ENCODE measurements around the gene EFTUD2. TPM values are rescaled to one million over a fixed set of nuclear protein-coding genes. Genes with fewer than 3 reads are reported as not detected.

EFTUD2 gene
- total and polyA plus RNA-seq, 2 of the 8 experiments (the other 6 are each of a cell fraction or from before 2014, with no cell fraction given), result 118 to 195 TPM

DNA sequence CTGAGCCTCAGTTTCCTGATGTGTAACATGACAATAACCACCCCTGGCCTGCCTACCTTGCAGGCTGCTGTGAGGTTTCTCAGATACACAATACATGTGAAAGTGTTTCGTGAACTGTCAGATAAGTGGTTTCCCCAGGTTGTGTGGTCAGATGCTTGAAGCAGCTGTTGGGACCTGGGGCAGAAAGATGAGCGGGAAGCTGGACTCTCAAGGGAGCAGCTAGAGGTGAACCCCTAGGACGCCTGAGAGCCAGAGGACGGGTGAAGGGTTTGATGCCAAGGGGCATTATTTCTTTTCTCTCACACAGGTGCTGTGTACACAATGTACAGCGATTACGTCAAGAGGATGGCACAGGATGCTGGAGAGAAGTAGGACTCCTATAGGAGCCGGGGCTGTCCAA is 49.2 kb downstream of the EFTUD2 start:
- Histone ChIP-seq H2AK5ac (ENCODE audit: low read depth, low read length) (no peak overlapping the region), H2BK120ac (replicated peaks; ENCODE audit: low read depth, low read length) (no peak overlapping the region), H3K4ac (replicated peaks; ENCODE audit: insufficient read length, low read depth, low read length) (no peak overlapping the region), H2BK5ac (ENCODE audit: low read depth, low read length) (no peak overlapping the region), H3K4me1 (replicated peaks in 1 of 4; ENCODE audit: control insufficient read depth in 3 of 4, insufficient read depth in 4 of 4, low read length in 3 of 4) (peaks cover 0 to 6% (median 3%) of the 10 kb centered on the region in 4 experiments; a peak in 4 of 7 replicates), H3K27me3 (replicated peaks in 1 of 4; ENCODE audit: control insufficient read depth in 3 of 4, extremely low read depth in 1 of 4, insufficient read depth in 3 of 4, low read length in 3 of 4) (no peaks in the 10 kb centered on the region), H3K36me3 (ENCODE audit: control insufficient read depth in 2 of 4, insufficient read depth in 4 of 4, low read length in 3 of 4) (peaks cover 20 to 48% (median 41%) of the 10 kb centered on the region in 4 experiments), H4K91ac (replicated peaks; ENCODE audit: insufficient read length, low read length) (no peak overlapping the region), H3K79me1 (ENCODE audit: low read depth, low read length) (no peaks in the 10 kb centered on the region), H3K23me2 (ENCODE audit: low read depth, low read length) (no peaks in the 10 kb centered on the region), H2BK12ac (ENCODE audit: low read depth, low read length) (no peak overlapping the region), H3K27ac (ENCODE audit: low read depth, low read length) (no peak overlapping the region), H4K20me1 (replicated peaks in 1 of 2; ENCODE audit: control insufficient read depth in 1 of 2, insufficient read depth in 2 of 2, low read length in 2 of 2) (peaks cover 0 to 1% of the 10 kb centered on the region in 2 experiments), H3K4me2 (ENCODE audit: insufficient read depth in 1 of 2, low read depth in 2 of 2, low read length in 2 of 2) (no peak overlapping the region), H3K56ac (replicated peaks; ENCODE audit: insufficient read length, low read depth, low read length) (no peak overlapping the region), H3K79me2 (ENCODE audit: control insufficient read depth in 1 of 2, insufficient read depth in 2 of 2, low read length in 2 of 2) (no peaks in the 10 kb centered on the region), H3K9ac (replicated peaks in 1 of 4; ENCODE audit: extremely low read depth in 1 of 4, low read depth in 3 of 4, low read length in 3 of 4) (peak overlapping the region in 1 of 4 experiments; percentile 31; a peak in 2 of 7 replicates), H3K14ac (ENCODE audit: insufficient read length) (no peak overlapping the region), H3K18ac (ENCODE audit: extremely low read depth, low read length) (no peak overlapping the region), H2AFZ (ENCODE audit: low read length) (no peak overlapping the region), H3K9me3 (ENCODE audit: insufficient read depth in 2 of 2, low read depth in 1 of 2, low read length in 1 of 2) (no peaks in the 10 kb centered on the region), H2BK15ac (ENCODE audit: low read length) (no peak overlapping the region), H3K23ac (ENCODE audit: insufficient read length) (no peak overlapping the region), H3K4me3 (ENCODE audit: extremely low read depth in 1 of 4, insufficient read depth in 2 of 4, low read depth in 3 of 4, low read length in 4 of 4) (no peak overlapping the region), H2BK20ac (ENCODE audit: low read length) (no peak overlapping the region), H4K8ac (ENCODE audit: extremely low read depth, insufficient read depth, low read length) (no peak overlapping the region), H4K5ac (ENCODE audit: insufficient read length, low read depth, low read length) (no peak overlapping the region)
- TF ChIP-seq GABPA (IDR thresholded peaks at IDR 0.05; ENCODE audit: borderline replicate concordance, insufficient read depth, low read length), result no peak
- TF ChIP-seq E2F6 (IDR thresholded peaks at IDR 0.05), result no peak
- TF ChIP-seq POU5F1 (IDR thresholded peaks at IDR 0.05; ENCODE audit: low read depth, low read length), result no peak
- no peak for TF ChIP-seq CHD1 (IDR thresholded peaks at IDR 0.05; ENCODE audit: low read depth, low read length)
- no peak for TF ChIP-seq TEAD4 (IDR thresholded peaks at IDR 0.05; ENCODE audit: low read depth, low read length)
- no peak for TF ChIP-seq SAP30 (IDR thresholded peaks at IDR 0.05; ENCODE audit: insufficient read depth, insufficient replicate concordance, low read length)
- no peak for TF ChIP-seq MAFK (IDR thresholded peaks at IDR 0.05; ENCODE audit: low read depth, low read length)
- TF ChIP-seq, protein P1, sequence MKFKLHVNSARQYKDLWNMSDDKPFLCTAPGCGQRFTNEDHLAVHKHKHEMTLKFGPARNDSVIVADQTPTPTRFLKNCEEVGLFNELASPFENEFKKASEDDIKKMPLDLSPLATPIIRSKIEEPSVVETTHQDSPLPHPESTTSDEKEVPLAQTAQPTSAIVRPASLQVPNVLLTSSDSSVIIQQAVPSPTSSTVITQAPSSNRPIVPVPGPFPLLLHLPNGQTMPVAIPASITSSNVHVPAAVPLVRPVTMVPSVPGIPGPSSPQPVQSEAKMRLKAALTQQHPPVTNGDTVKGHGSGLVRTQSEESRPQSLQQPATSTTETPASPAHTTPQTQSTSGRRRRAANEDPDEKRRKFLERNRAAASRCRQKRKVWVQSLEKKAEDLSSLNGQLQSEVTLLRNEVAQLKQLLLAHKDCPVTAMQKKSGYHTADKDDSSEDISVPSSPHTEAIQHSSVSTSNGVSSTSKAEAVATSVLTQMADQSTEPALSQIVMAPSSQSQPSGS (IDR thresholded peaks at IDR 0.05; ENCODE audit: low read length), result no peak
- no peak for TF ChIP-seq CTBP2 (IDR thresholded peaks at IDR 0.05; ENCODE audit: borderline replicate concordance, insufficient read depth, insufficient read length, low read length)
- no peak for DNase-seq (ENCODE audit: low read depth in 1 of 2, low spot score in 2 of 2)
- ChIA-PET CTCF (ENCODE audit: partially characterized antibody) (interaction anchor here (12.4 to 28.4 kb wide), 2 partner anchors 12 to 75 kb away, joined by 142 to 577 read pairs; no protein-coding TSS in a partner anchor), POLR2A (ENCODE audit: partially characterized antibody) (interaction anchor here (1.2 to 2.7 kb wide), 4 partner anchors 11 to 75 kb away, joined by 3 to 15 read pairs (median 4); no protein-coding TSS in a partner anchor)
- WGBS, 2 experiments (ENCODE audit: extremely low coverage in 1 of 2, insufficient coverage in 1 of 2, insufficient read length in 1 of 2, insufficient replicate concordance in 2 of 2, low coverage in 1 of 2, low lambda C conversion rate in 2 of 2, missing lambda C conversion rate in 1 of 2), result 89% methylated on average over 7 of the region's 7 CpGs; no CpG with 5 or more reads in 1 of the 2 experiments
- no peak for FAIRE-seq
